SK-N-SH (cell line): Measurements from ENCODE around the gene TBXAS1. TPM values are rescaled to one million over a fixed set of nuclear protein-coding genes. Genes with fewer than 3 reads are reported as not detected.

Source experiments
- CTCF ChIA-PET: fragments of 300-600, 350-600 bp; formaldehyde crosslinking; extraction: SDS; loops from one replicate; lab custom pipeline; 2021; lab: Yijun Ruan, JAX
- POLR2A ChIA-PET: fragments of 350-600 bp; sonication (Branson Sonifier 250); formaldehyde crosslinking; extraction: SDS; loops from one replicate; lab custom pipeline; 2020; ENCODE audit warnings: antibody characterized with exemption, inconsistent platforms; lab: Yijun Ruan, JAX
- DNase-seq: peaks from one replicate; pipeline ENCODE4 v3.0.0; 2012
- H2AFZ ChIP-seq: fragments of 200-600 bp; sonication (generic); 2 replicates; pipeline ENCODE4 v1.8.1; 2016; ENCODE audit warnings: antibody characterized with exemption, mild to moderate bottlenecking, low read depth
- H3F3A ChIP-seq: fragments of 200-600 bp; sonication (generic); replicated peaks from 2 replicates; pipeline ENCODE3; 2016; ENCODE audit warnings: antibody characterized with exemption, mild to moderate bottlenecking; ENCODE audit not compliant: insufficient read depth
- H3K27ac ChIP-seq, 2 experiments: fragments of 200-500 bp in 1 of 2; fragments of 200-600 bp in 1 of 2; sonication (Bioruptor generic) in 1 of 2; sonication (generic), shearing (Covaris generic) in 1 of 2; 2 replicates each; pipeline versions ENCODE4 v1.5.1 to v1.6.1; 2014 to 2016; ENCODE audit warnings: low read depth in 2 of 2, inconsistent platforms in 1 of 2, low read length in 1 of 2, mild to moderate bottlenecking in 1 of 2, mixed read lengths in 1 of 2
- H3K27me3 ChIP-seq: fragments of 200-600 bp; sonication (generic), shearing (Covaris generic); 2 replicates; pipeline ENCODE4 v1.6.1; 2016; ENCODE audit warnings: mixed run types; ENCODE audit not compliant: insufficient read depth
- H3K36me3 ChIP-seq, 2 experiments: fragments of 200-500 bp in 1 of 2; fragments of 200-600 bp in 1 of 2; sonication (Bioruptor generic) in 1 of 2; sonication (generic) in 1 of 2; replicated peaks in 1 of 2; 2 replicates each; pipeline versions ENCODE3 to v1.5.1; 2014 to 2016; ENCODE audit warnings: low read length in 1 of 2, mild to moderate bottlenecking in 1 of 2; ENCODE audit not compliant: insufficient read depth in 2 of 2, control insufficient read depth in 1 of 2
- H3K4me1 ChIP-seq, 2 experiments: fragments of 200-500 bp in 1 of 2; fragments of 200-600 bp in 1 of 2; sonication (Bioruptor generic) in 1 of 2; sonication (generic), shearing (Covaris generic) in 1 of 2; 2 replicates each; pipeline versions ENCODE4 v1.5.1 to v1.6.1; 2014 to 2016; ENCODE audit warnings: low read depth in 1 of 2, low read length in 1 of 2, mixed run types in 1 of 2; ENCODE audit not compliant: insufficient read depth in 2 of 2, control insufficient read depth in 1 of 2
- H3K4me2 ChIP-seq: fragments of 200-600 bp; sonication (generic), shearing (Covaris generic); 2 replicates; pipeline ENCODE4 v1.6.1; 2017; ENCODE audit warnings: mixed run types
- H3K4me3 ChIP-seq, 2 experiments: fragments of 200-500 bp in 1 of 2; fragments of 200-600 bp in 1 of 2; sonication (Bioruptor generic) in 1 of 2; sonication (generic), shearing (Covaris generic) in 1 of 2; 2 replicates each; pipeline versions ENCODE4 v1.5.1 to v1.8.1; 2014 to 2016; ENCODE audit warnings: low read depth in 2 of 2, inconsistent platforms in 1 of 2, low read length in 1 of 2, mild to moderate bottlenecking in 1 of 2, mixed read lengths in 1 of 2, moderate library complexity in 1 of 2
- H3K79me2 ChIP-seq: fragments of 200-600 bp; sonication (generic); 2 replicates; pipeline ENCODE4 v1.8.1; 2017; ENCODE audit warnings: mild to moderate bottlenecking; ENCODE audit not compliant: insufficient read depth
- H3K9ac ChIP-seq: fragments of 200-600 bp; sonication (generic); 2 replicates; pipeline ENCODE4 v1.6.1; 2017; ENCODE audit warnings: mixed run types
- H3K9me2 ChIP-seq: fragments of 200-600 bp; sonication (generic); 2 replicates; pipeline ENCODE4 v1.6.1; 2017; ENCODE audit warnings: mixed run types
- H3K9me3 ChIP-seq: fragments of 200-600 bp; sonication (generic); 2 replicates; pipeline ENCODE4 v1.6.1; 2017; ENCODE audit warnings: mixed run types, mild to moderate bottlenecking, moderate library complexity
- H4K20me1 ChIP-seq: fragments of 200-600 bp; sonication (generic); 2 replicates; pipeline ENCODE4 v1.6.1; 2017; ENCODE audit warnings: mild to moderate bottlenecking, mixed run types; ENCODE audit not compliant: insufficient read depth
- CHD2 ChIP-seq: fragments of 150-350 bp; IDR thresholded peaks from 2 replicates; pipeline ENCODE4 v1.6.1; 2018; ENCODE audit warnings: low read length; ENCODE audit not compliant: partially characterized antibody
- FOXJ3 ChIP-seq: sonication (generic); formaldehyde crosslinking; IDR thresholded peaks from 2 replicates; pipeline ENCODE4 v1.5.1; 2020; ENCODE audit warnings: mild to moderate bottlenecking, missing genetic modification reagents
- GATA2 ChIP-seq: sonication (generic); formaldehyde crosslinking; IDR thresholded peaks from 2 replicates; pipeline ENCODE4 v1.5.0; 2020; ENCODE audit warnings: mild to moderate bottlenecking, missing genetic modification reagents
- JUND ChIP-seq: IDR thresholded peaks from 2 replicates; pipeline ENCODE4 v1.4.0; 2012
- MEF2A ChIP-seq: IDR thresholded peaks from 2 replicates; pipeline ENCODE4 v1.4.0; 2012; ENCODE audit warnings: low read depth, borderline replicate concordance
- SMC3 ChIP-seq: IDR thresholded peaks from 2 replicates; pipeline ENCODE4 v1.6.1; 2012; ENCODE audit warnings: low read depth, low read length, improper control_type of control experiment
- YY1 ChIP-seq: IDR thresholded peaks from 2 replicates; pipeline ENCODE4 v1.4.0; 2012; ENCODE audit warnings: low read depth, mild to moderate bottlenecking
- WGBS: methylation state at CpG from one replicate; pipeline ENCODE4 v1.1.6; 2017; ENCODE audit warnings: low lambda C conversion rate; 5-methylcytosine and 5-hydroxymethylcytosine counted together
- polyA plus RNA-seq, 3 experiments: library from polyadenylated mRNA; depleted of rRNA; stranded (reverse); fragments of >200 nt; gene quantifications; 2 replicates each; pipeline ENCODE4 v1.2.3, GENCODE V29; 2012
- TF ChIP-seq, protein P1 (sequence below): IDR thresholded peaks from 2 replicates; pipeline ENCODE4 v1.4.0; 2012; ENCODE audit warnings: low read depth, borderline replicate concordance
- TF ChIP-seq, protein P2 (sequence below): fragments of 200-600 bp; sonication (generic); IDR thresholded peaks from 2 replicates; pipeline ENCODE4 v1.6.1; 2017; ENCODE audit warnings: antibody characterized with exemption, mild to moderate bottlenecking, moderate library complexity
- TF ChIP-seq, protein P3 (sequence below): IDR thresholded peaks from 2 replicates; pipeline ENCODE4 v1.6.1; 2012; ENCODE audit warnings: mild to moderate bottlenecking, low read depth, low read length, moderate library complexity

TBXAS1 gene
- polyA plus RNA-seq, 1 of the 3 experiments (the other 2 are of a cell fraction) = 4.4 TPM

- TF ChIP-seq, protein P1, sequence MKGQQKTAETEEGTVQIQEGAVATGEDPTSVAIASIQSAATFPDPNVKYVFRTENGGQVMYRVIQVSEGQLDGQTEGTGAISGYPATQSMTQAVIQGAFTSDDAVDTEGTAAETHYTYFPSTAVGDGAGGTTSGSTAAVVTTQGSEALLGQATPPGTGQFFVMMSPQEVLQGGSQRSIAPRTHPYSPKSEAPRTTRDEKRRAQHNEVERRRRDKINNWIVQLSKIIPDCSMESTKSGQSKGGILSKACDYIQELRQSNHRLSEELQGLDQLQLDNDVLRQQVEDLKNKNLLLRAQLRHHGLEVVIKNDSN = no peak
- no peak for TF ChIP-seq MEF2A
- TF ChIP-seq, all 33 proteins: peak for 0
- Histone ChIP-seq H3K36me3 (no peaks in the 10 kb centered on the region), H3K9ac (no peak overlapping the region), H2AFZ (no peak overlapping the region), H3K4me3 (no peak overlapping the region), H3K4me2 (no peak overlapping the region), H3F3A (no peaks in the 10 kb centered on the region), H3K27me3 (peaks cover 6% of the 10 kb centered on the region; the same call in 1 of the 2 replicates), H3K27ac (no peak overlapping the region), H4K20me1 (no peaks in the 10 kb centered on the region), H3K9me2 (no peaks in the 10 kb centered on the region), H3K79me2 (no peaks in the 10 kb centered on the region), H3K9me3 (no peaks in the 10 kb centered on the region), H3K4me1 (no peaks in the 10 kb centered on the region)
- 73% methylated on average over 5 of the region's 5 CpGs for WGBS
- no peak for DNase-seq
- POLR2A ChIA-PET = no interaction called here
- CTCF ChIA-PET = no interaction called here
Measured at GRCh38 chr7:139854124-139854511, 25.1 kb downstream of the TBXAS1 start.

DNA sequence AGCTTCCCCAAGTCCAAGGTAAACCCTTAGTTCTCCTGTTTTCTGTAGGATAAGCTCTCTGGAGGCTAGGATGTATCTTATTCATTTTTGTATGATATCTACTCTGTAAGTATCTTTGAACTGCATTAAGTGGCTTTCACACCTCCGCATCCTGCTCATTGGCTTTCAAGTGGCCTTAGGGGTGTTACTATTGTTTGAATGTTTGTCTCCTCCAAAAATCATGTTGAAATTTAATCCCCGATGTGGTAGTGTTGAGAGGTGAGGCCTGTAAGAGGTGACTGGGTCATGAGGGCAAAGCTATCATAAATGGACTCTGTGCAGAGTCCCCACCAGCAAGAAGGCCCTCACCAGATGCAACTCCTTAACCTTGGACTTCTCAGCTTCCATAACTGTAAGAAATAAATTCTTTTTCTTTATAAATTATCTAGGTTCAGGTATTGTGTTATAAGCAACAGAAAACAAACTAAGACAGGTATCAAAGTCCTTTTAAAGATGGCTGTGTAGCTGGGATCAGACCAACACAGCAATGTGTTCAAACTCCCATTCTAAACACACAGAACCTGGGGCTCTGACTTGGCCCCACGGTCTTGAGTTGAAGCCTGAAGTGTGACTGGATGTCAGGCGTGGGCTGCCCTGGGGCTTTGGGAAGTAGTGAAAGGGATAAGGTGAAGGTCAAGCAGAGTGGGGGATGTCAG, 25.9 kb downstream of the TBXAS1 start:
- Histone ChIP-seq H3K27me3 (peaks cover 6% of the 10 kb centered on the region; the same call in 1 of the 2 replicates), H3F3A (no peaks in the 10 kb centered on the region), H3K27ac (no peak overlapping the region), H4K20me1 (no peaks in the 10 kb centered on the region), H3K4me3 (no peak overlapping the region), H3K4me2 (no peak overlapping the region), H3K36me3 (no peaks in the 10 kb centered on the region), H3K9ac (no peak overlapping the region), H3K9me2 (no peaks in the 10 kb centered on the region), H3K79me2 (no peaks in the 10 kb centered on the region), H3K9me3 (no peaks in the 10 kb centered on the region), H3K4me1 (no peaks in the 10 kb centered on the region), H2AFZ (no peak overlapping the region)
- no peak for DNase-seq
- TF ChIP-seq SMC3 = no peak
- TF ChIP-seq JUND = no peak
- TF ChIP-seq YY1 = no peak
- TF ChIP-seq, protein P2, sequence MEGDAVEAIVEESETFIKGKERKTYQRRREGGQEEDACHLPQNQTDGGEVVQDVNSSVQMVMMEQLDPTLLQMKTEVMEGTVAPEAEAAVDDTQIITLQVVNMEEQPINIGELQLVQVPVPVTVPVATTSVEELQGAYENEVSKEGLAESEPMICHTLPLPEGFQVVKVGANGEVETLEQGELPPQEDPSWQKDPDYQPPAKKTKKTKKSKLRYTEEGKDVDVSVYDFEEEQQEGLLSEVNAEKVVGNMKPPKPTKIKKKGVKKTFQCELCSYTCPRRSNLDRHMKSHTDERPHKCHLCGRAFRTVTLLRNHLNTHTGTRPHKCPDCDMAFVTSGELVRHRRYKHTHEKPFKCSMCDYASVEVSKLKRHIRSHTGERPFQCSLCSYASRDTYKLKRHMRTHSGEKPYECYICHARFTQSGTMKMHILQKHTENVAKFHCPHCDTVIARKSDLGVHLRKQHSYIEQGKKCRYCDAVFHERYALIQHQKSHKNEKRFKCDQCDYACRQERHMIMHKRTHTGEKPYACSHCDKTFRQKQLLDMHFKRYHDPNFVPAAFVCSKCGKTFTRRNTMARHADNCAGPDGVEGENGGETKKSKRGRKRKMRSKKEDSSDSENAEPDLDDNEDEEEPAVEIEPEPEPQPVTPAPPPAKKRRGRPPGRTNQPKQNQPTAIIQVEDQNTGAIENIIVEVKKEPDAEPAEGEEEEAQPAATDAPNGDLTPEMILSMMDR = no peak
- no peak for TF ChIP-seq CHD2
- TF ChIP-seq GATA2 (CRISPR knock-in tag) = no peak
- TF ChIP-seq, protein P3, sequence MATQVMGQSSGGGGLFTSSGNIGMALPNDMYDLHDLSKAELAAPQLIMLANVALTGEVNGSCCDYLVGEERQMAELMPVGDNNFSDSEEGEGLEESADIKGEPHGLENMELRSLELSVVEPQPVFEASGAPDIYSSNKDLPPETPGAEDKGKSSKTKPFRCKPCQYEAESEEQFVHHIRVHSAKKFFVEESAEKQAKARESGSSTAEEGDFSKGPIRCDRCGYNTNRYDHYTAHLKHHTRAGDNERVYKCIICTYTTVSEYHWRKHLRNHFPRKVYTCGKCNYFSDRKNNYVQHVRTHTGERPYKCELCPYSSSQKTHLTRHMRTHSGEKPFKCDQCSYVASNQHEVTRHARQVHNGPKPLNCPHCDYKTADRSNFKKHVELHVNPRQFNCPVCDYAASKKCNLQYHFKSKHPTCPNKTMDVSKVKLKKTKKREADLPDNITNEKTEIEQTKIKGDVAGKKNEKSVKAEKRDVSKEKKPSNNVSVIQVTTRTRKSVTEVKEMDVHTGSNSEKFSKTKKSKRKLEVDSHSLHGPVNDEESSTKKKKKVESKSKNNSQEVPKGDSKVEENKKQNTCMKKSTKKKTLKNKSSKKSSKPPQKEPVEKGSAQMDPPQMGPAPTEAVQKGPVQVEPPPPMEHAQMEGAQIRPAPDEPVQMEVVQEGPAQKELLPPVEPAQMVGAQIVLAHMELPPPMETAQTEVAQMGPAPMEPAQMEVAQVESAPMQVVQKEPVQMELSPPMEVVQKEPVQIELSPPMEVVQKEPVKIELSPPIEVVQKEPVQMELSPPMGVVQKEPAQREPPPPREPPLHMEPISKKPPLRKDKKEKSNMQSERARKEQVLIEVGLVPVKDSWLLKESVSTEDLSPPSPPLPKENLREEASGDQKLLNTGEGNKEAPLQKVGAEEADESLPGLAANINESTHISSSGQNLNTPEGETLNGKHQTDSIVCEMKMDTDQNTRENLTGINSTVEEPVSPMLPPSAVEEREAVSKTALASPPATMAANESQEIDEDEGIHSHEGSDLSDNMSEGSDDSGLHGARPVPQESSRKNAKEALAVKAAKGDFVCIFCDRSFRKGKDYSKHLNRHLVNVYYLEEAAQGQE = no peak
- no peak for TF ChIP-seq FOXJ3 (CRISPR knock-in tag)
- WGBS = 47% methylated on average over 4 of the region's 4 CpGs
- CTCF ChIA-PET = no interaction called here
- POLR2A ChIA-PET = no interaction called here
